WTC11 (cell line): ENCODE results near the gene CPEB3.

Experiments used
- CBFB ChIP-seq: sonication (generic); formaldehyde crosslinking; IDR thresholded peaks from 2 replicates; pipeline ENCODE4 v1.8.1; 2022; ENCODE audit warnings: mild to moderate bottlenecking, low read depth, missing genetic modification reagents
- ETV6 ChIP-seq: sonication (generic); formaldehyde crosslinking; IDR thresholded peaks from 2 replicates; pipeline ENCODE4 v1.8.1; 2022; ENCODE audit warnings: mild to moderate bottlenecking, missing genetic modification reagents
- IRF2 ChIP-seq: sonication (generic); formaldehyde crosslinking; IDR thresholded peaks from 2 replicates; pipeline ENCODE4 v1.8.0; 2022; ENCODE audit warnings: low read depth, missing genetic modification reagents, borderline replicate concordance
- ZBTB21 ChIP-seq: sonication (generic); formaldehyde crosslinking; IDR thresholded peaks from 2 replicates; pipeline ENCODE4 v1.8.1; 2023; ENCODE audit warnings: mild to moderate bottlenecking, missing genetic modification reagents, borderline replicate concordance
- ZNF263 ChIP-seq: sonication (generic); formaldehyde crosslinking; IDR thresholded peaks from 2 replicates; pipeline ENCODE4 v1.8.1; 2022; ENCODE audit warnings: low read depth, mild to moderate bottlenecking, moderate library complexity, missing genetic modification reagents
- ZNF416 ChIP-seq: fragments of 250-450 bp; sonication (Bioruptor Pico); IDR thresholded peaks from 2 replicates; pipeline ENCODE4 v1.9.0; 2021; ENCODE audit warnings: mild to moderate bottlenecking, inconsistent platforms
- TF ChIP-seq, protein P1 (sequence below): sonication (generic); formaldehyde crosslinking; IDR thresholded peaks from 2 replicates; pipeline ENCODE4 v1.8.1; 2023; ENCODE audit warnings: mild to moderate bottlenecking, missing genetic modification reagents
- TF ChIP-seq, protein P2 (sequence below): fragments of 200-600 bp; IDR thresholded peaks from 2 replicates; pipeline ENCODE4 v1.8.0; 2022; ENCODE audit warnings: antibody characterized with exemption
- TF ChIP-seq, protein P3 (sequence below): sonication (generic); formaldehyde crosslinking; IDR thresholded peaks from 2 replicates; pipeline ENCODE4 v1.8.1; 2023; ENCODE audit warnings: mild to moderate bottlenecking, missing genetic modification reagents, moderate library complexity
- TF ChIP-seq, protein P4 (sequence below): sonication (generic); formaldehyde crosslinking; IDR thresholded peaks from 2 replicates; pipeline ENCODE4 v1.8.0; 2022; ENCODE audit warnings: mild to moderate bottlenecking, missing genetic modification reagents
- TF ChIP-seq, protein P5 (sequence below): fragments of 250-450 bp; sonication (Bioruptor Pico); IDR thresholded peaks from 2 replicates; pipeline ENCODE4 v1.9.0; 2021; ENCODE audit warnings: mild to moderate bottlenecking

DNA sequence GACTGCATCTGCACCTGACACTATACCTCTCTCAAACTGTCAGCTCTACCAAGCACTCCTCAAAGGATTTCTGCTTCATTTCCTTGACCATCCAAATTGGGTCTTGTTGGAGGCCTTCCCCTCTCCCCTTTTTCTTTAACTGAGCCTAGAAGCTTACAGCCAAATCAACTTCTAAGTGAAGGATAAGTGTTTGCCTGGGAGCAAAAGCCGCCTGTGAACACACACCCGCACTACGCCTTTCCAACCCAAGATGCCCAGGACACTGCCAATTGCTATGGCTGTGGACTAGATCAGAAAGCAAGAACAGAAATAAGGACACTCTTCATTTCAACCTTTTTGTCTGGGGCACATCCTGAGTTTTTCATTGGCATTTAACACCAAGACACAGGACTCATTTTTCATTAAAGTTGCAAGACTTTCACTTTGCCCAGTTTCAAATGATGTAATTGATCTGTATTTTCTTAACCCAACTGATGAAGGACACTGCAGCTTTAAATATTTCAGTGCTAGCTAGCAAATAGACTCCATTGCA, 52.8 kb downstream of the CPEB3 start:
- TF ChIP-seq, protein P1, sequence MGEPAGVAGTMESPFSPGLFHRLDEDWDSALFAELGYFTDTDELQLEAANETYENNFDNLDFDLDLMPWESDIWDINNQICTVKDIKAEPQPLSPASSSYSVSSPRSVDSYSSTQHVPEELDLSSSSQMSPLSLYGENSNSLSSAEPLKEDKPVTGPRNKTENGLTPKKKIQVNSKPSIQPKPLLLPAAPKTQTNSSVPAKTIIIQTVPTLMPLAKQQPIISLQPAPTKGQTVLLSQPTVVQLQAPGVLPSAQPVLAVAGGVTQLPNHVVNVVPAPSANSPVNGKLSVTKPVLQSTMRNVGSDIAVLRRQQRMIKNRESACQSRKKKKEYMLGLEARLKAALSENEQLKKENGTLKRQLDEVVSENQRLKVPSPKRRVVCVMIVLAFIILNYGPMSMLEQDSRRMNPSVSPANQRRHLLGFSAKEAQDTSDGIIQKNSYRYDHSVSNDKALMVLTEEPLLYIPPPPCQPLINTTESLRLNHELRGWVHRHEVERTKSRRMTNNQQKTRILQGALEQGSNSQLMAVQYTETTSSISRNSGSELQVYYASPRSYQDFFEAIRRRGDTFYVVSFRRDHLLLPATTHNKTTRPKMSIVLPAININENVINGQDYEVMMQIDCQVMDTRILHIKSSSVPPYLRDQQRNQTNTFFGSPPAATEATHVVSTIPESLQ (CRISPR knock-in tag) = no peak
- TF ChIP-seq ETV6 (CRISPR knock-in tag) (no peak), IRF2 (CRISPR knock-in tag) (no peak), ZNF263 (CRISPR knock-in tag) (no peak), ZNF416 (CRISPR knock-in tag) (no peak), ZBTB21 (CRISPR knock-in tag) (no peak), CBFB (no peak)
- TF ChIP-seq, protein P2, sequence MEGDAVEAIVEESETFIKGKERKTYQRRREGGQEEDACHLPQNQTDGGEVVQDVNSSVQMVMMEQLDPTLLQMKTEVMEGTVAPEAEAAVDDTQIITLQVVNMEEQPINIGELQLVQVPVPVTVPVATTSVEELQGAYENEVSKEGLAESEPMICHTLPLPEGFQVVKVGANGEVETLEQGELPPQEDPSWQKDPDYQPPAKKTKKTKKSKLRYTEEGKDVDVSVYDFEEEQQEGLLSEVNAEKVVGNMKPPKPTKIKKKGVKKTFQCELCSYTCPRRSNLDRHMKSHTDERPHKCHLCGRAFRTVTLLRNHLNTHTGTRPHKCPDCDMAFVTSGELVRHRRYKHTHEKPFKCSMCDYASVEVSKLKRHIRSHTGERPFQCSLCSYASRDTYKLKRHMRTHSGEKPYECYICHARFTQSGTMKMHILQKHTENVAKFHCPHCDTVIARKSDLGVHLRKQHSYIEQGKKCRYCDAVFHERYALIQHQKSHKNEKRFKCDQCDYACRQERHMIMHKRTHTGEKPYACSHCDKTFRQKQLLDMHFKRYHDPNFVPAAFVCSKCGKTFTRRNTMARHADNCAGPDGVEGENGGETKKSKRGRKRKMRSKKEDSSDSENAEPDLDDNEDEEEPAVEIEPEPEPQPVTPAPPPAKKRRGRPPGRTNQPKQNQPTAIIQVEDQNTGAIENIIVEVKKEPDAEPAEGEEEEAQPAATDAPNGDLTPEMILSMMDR = no peak
- TF ChIP-seq, protein P3, sequence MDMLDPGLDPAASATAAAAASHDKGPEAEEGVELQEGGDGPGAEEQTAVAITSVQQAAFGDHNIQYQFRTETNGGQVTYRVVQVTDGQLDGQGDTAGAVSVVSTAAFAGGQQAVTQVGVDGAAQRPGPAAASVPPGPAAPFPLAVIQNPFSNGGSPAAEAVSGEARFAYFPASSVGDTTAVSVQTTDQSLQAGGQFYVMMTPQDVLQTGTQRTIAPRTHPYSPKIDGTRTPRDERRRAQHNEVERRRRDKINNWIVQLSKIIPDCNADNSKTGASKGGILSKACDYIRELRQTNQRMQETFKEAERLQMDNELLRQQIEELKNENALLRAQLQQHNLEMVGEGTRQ = no peak
- TF ChIP-seq, protein P4, sequence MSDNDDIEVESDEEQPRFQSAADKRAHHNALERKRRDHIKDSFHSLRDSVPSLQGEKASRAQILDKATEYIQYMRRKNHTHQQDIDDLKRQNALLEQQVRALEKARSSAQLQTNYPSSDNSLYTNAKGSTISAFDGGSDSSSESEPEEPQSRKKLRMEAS = no peak
- TF ChIP-seq, protein P5, sequence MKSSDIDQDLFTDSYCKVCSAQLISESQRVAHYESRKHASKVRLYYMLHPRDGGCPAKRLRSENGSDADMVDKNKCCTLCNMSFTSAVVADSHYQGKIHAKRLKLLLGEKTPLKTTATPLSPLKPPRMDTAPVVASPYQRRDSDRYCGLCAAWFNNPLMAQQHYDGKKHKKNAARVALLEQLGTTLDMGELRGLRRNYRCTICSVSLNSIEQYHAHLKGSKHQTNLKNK (CRISPR knock-in tag) = no peak
